OCI-LY7 (cell line): ENCODE results near the gene CLRN3. TPM values are rescaled to one million over a fixed set of nuclear protein-coding genes. Genes with fewer than 3 reads are reported as not detected.

Source experiments
- BruUV-seq: library from RNA; stranded (reverse); fragments of 400-500 nt; replicated peaks from 2 replicates; lab custom pipeline; 2021; lab: Mats Ljungman, UMichigan
- CTCF ChIA-PET: fragments of 300-600 bp; sonication (Branson Sonifier 250); formaldehyde crosslinking; loops from one replicate; lab custom pipeline; 2022; ENCODE audit warnings: antibody characterized with exemption; ENCODE audit not compliant: unreplicated experiment; lab: Charles Lee
- POLR2A ChIA-PET: fragments of 300-600 bp; sonication (Branson Sonifier 250); formaldehyde crosslinking; loops from one replicate; lab custom pipeline; 2022; ENCODE audit warnings: antibody characterized with exemption; lab: Charles Lee
- DNase-seq: peaks from one replicate; pipeline ENCODE4 v3.0.0-alpha.2; 2015; ENCODE audit warnings: low spot score
- H2AFZ ChIP-seq: fragments of 200-600 bp; sonication (generic), shearing (Covaris generic); 2 replicates; pipeline ENCODE4 v1.6.1; 2014; ENCODE audit warnings: mild to moderate bottlenecking, antibody characterized with exemption, low read length, moderate library complexity
- H3K27ac ChIP-seq: fragments of 200-600 bp; sonication (generic); 2 replicates; pipeline ENCODE4 v1.5.1; 2014; ENCODE audit warnings: mixed run types, low read depth, mild to moderate bottlenecking, moderate library complexity, low read length, inconsistent platforms; ENCODE audit not compliant: poor library complexity, severe bottlenecking
- H3K36me3 ChIP-seq: fragments of 200-600 bp; sonication (generic); 2 replicates; pipeline ENCODE4 v1.6.1; 2014; ENCODE audit warnings: mild to moderate bottlenecking, antibody characterized with exemption, low read length, moderate library complexity, mixed read lengths; ENCODE audit not compliant: insufficient read depth
- H3K4me1 ChIP-seq: fragments of 200-600 bp; sonication (generic); 2 replicates; pipeline ENCODE4 v1.5.1; 2014; ENCODE audit warnings: mild to moderate bottlenecking, low read length; ENCODE audit not compliant: insufficient read depth, poor library complexity, severe bottlenecking
- H3K4me2 ChIP-seq: fragments of 200-600 bp; sonication (generic); 2 replicates; pipeline ENCODE4 v1.6.1; 2014; ENCODE audit warnings: mild to moderate bottlenecking, low read length
- H3K4me3 ChIP-seq: fragments of 200-600 bp; sonication (generic); 2 replicates; pipeline ENCODE4 v1.5.1; 2014; ENCODE audit warnings: mild to moderate bottlenecking, low read depth, low read length; ENCODE audit not compliant: poor library complexity, severe bottlenecking
- H3K79me2 ChIP-seq: fragments of 200-600 bp; sonication (generic); 2 replicates; pipeline ENCODE4 v1.6.1; 2016; ENCODE audit warnings: low read depth, mild to moderate bottlenecking, low read length, moderate library complexity, mixed read lengths; ENCODE audit not compliant: insufficient read depth
- H3K9me2 ChIP-seq: fragments of 200-600 bp; sonication (generic); 2 replicates; pipeline ENCODE4 v1.6.1; 2016; ENCODE audit warnings: mild to moderate bottlenecking, low read length, mixed read lengths; ENCODE audit not compliant: insufficient read depth
- H3K9me3 ChIP-seq: fragments of 200-600 bp; sonication (generic); 2 replicates; pipeline ENCODE4 v1.6.1; 2014; ENCODE audit warnings: mild to moderate bottlenecking, mixed run types, low read length, mixed read lengths
- H4K20me1 ChIP-seq: fragments of 200-600 bp; sonication (generic); 2 replicates; pipeline ENCODE4 v1.6.1; 2014; ENCODE audit warnings: mild to moderate bottlenecking, antibody characterized with exemption, low read length, moderate library complexity, mixed read lengths; ENCODE audit not compliant: insufficient read depth
- EZH2phosphoT487 ChIP-seq: fragments of 200-600 bp; sonication (generic); IDR thresholded peaks from 2 replicates; pipeline ENCODE4 v1.6.1; 2018; ENCODE audit warnings: low read depth, borderline replicate concordance, mild to moderate bottlenecking, mixed run types, antibody characterized with exemption, low read length, moderate library complexity, mixed read lengths
- intact Hi-C: fragments of 100-400 bp; cut with micrococcal nuclease; formaldehyde crosslinking; loops from one replicate; pipeline ENCODE4 v1.10.0; 2022; ENCODE audit not compliant: unreplicated experiment
- total RNA-seq, 2 experiments: library from RNA; depleted of rRNA in 1 of 2; stranded (reverse); fragments of >200 nt in 1 of 2; shearing (Covaris generic) in 1 of 2; gene quantifications; 2 replicates each; pipeline ENCODE4 v1.2.3, GENCODE V29; 2014 to 2022
- TF ChIP-seq, protein P1 (sequence below): fragments of 200-600 bp; sonication (generic); conservative IDR thresholded peaks from 2 replicates; pipeline ENCODE4 v1.5.1; 2014; ENCODE audit warnings: mild to moderate bottlenecking, antibody characterized with exemption, low read length, moderate library complexity, mixed read lengths

Gene CLRN3
- total RNA-seq, 2 experiments from 2014 or later = not detected

GRCh38 chr10:127833804-127834203 is 58.9 kb downstream of the CLRN3 start:
- intact Hi-C loops = no loop called here
- no peaks in the 10 kb centered on the region for H4K20me1 ChIP-seq
- no peaks in the 10 kb centered on the region for H3K9me2 ChIP-seq
- CTCF ChIA-PET = no interaction called here
- H3K4me3 ChIP-seq = no peak overlapping the region
- no peaks in the 10 kb centered on the region for H3K79me2 ChIP-seq
- no peak overlapping the region for H2AFZ ChIP-seq
- POLR2A ChIA-PET = no interaction called here
- no peaks in the 10 kb centered on the region for H3K36me3 ChIP-seq
- H3K4me1 ChIP-seq = no peaks in the 10 kb centered on the region
- no TSS peak for BruUV-seq
- no peak overlapping the region for H3K4me2 ChIP-seq
- H3K27ac ChIP-seq = no peak overlapping the region
- TF ChIP-seq, protein P1, sequence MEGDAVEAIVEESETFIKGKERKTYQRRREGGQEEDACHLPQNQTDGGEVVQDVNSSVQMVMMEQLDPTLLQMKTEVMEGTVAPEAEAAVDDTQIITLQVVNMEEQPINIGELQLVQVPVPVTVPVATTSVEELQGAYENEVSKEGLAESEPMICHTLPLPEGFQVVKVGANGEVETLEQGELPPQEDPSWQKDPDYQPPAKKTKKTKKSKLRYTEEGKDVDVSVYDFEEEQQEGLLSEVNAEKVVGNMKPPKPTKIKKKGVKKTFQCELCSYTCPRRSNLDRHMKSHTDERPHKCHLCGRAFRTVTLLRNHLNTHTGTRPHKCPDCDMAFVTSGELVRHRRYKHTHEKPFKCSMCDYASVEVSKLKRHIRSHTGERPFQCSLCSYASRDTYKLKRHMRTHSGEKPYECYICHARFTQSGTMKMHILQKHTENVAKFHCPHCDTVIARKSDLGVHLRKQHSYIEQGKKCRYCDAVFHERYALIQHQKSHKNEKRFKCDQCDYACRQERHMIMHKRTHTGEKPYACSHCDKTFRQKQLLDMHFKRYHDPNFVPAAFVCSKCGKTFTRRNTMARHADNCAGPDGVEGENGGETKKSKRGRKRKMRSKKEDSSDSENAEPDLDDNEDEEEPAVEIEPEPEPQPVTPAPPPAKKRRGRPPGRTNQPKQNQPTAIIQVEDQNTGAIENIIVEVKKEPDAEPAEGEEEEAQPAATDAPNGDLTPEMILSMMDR = no peak
- TF ChIP-seq EZH2phosphoT487 = no peak
- no peaks in the 10 kb centered on the region for H3K9me3 ChIP-seq
- DNase-seq = no peak

GRCh38 chr10:127832501-127832900 is 60.2 kb downstream of the CLRN3 start:
- BruUV-seq = no TSS peak
- intact Hi-C loops = no loop called here
- TF ChIP-seq, protein P1 = no peak
- no peak for TF ChIP-seq EZH2phosphoT487
- POLR2A ChIA-PET = no interaction called here
- Histone ChIP-seq H3K4me3 (no peak overlapping the region), H3K79me2 (no peaks in the 10 kb centered on the region), H3K4me1 (no peaks in the 10 kb centered on the region), H3K27ac (no peak overlapping the region), H2AFZ (no peak overlapping the region), H4K20me1 (no peaks in the 10 kb centered on the region), H3K9me3 (no peaks in the 10 kb centered on the region), H3K4me2 (no peak overlapping the region), H3K36me3 (no peaks in the 10 kb centered on the region), H3K9me2 (no peaks in the 10 kb centered on the region)
- CTCF ChIA-PET = no interaction called here
- DNase-seq = no peak

DNA sequence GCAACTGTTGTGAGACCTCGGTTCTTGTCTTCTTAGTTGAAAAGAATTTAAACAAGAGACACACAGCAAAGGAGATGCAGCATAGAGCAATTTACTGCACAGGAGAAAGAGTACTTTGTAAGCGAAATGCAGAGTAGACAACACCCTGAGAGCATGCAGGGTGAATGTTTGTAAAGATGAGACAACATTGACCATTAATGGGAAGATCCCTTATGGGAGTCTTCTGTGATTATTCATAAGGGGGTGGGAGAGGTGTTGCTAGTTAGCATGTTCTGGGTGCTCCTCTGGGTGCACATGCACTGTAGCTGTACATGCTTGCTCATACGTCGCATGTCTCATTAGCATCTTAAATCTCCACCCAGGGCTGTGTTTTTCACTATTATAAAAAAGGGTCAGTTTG is 62.3 kb downstream of the CLRN3 start:
- H3K79me2 ChIP-seq = no peaks in the 10 kb centered on the region
- no peaks in the 10 kb centered on the region for H3K9me3 ChIP-seq
- no peaks in the 10 kb centered on the region for H4K20me1 ChIP-seq
- no peaks in the 10 kb centered on the region for H3K4me1 ChIP-seq
- no peak overlapping the region for H3K4me3 ChIP-seq
- no peak overlapping the region for H3K27ac ChIP-seq
- no peak overlapping the region for H2AFZ ChIP-seq
- no peaks in the 10 kb centered on the region for H3K36me3 ChIP-seq
- BruUV-seq = no TSS peak
- no peak overlapping the region for H3K4me2 ChIP-seq
- H3K9me2 ChIP-seq = no peaks in the 10 kb centered on the region
- TF ChIP-seq EZH2phosphoT487 = no peak
- TF ChIP-seq, protein P1 = no peak
- ChIA-PET CTCF (no interaction called here), POLR2A (interaction anchor here (0.6 to 0.8 kb wide), 3 partner anchors 185 to 1161 kb away, joined by 3 to 4 read pairs (median 3); no protein-coding TSS in a partner anchor)
- no peak for DNase-seq
- intact Hi-C loops = no loop called here

Other genes with a start within 250 kb of the CLRN3 start
- gene FOXI2, start 155.8 kb downstream of the CLRN3 start, total RNA-seq (2014; rRNA removed; shearing (Covaris generic)) = not detected in 2 replicates
- not detected in 2 replicates for gene FOXI2, start 155.8 kb downstream of the CLRN3 start, total RNA-seq (2022)
- gene PTPRE, start 14.2 kb upstream of the CLRN3 start, total RNA-seq (2014; rRNA removed; shearing (Covaris generic)) = 6.8 and 7.1 TPM in 2 replicates
- 8.3 and 11.7 TPM in 2 replicates for gene PTPRE, start 14.2 kb upstream of the CLRN3 start, total RNA-seq (2022)
- gene MKI67, start 233.5 kb upstream of the CLRN3 start, total RNA-seq (2014; rRNA removed; shearing (Covaris generic)) = 139 and 165 TPM in 2 replicates
- gene MKI67, start 233.5 kb upstream of the CLRN3 start, total RNA-seq (2022) = 192 and 217 TPM in 2 replicates